Smooth muscle cell (in vitro differentiated cells): ENCODE data around the gene COBL. TPM values are rescaled to one million over a fixed set of nuclear protein-coding genes. Genes with fewer than 3 reads are reported as not detected.

Source experiments
- DNase-seq: peaks from one replicate; lab custom pipeline; 2025; ENCODE audit not compliant: unreplicated experiment; lab: John Stamatoyannopoulos, UW
- H2AFZ ChIP-seq: fragments of 200-600 bp; sonication (generic); 2 replicates; pipeline ENCODE4 v1.6.0; 2016; ENCODE audit warnings: antibody characterized with exemption, low read depth, mild to moderate bottlenecking
- H3F3A ChIP-seq: fragments of 200-600 bp; sonication (generic); 2 replicates; pipeline ENCODE4 v1.6.0; 2017; ENCODE audit warnings: antibody characterized with exemption, low read depth
- H3K27ac ChIP-seq: fragments of 200-600 bp; sonication (generic); 2 replicates; pipeline ENCODE4 v1.5.1; 2016; ENCODE audit warnings: low read depth, mild to moderate bottlenecking
- H3K27me3 ChIP-seq: fragments of 200-600 bp; sonication (generic); 2 replicates; pipeline ENCODE4 v1.6.1; 2016; ENCODE audit warnings: low read depth, mild to moderate bottlenecking
- H3K36me3 ChIP-seq: fragments of 200-600 bp; sonication (generic); 2 replicates; pipeline ENCODE4 v1.5.1; 2016; ENCODE audit warnings: low read depth
- H3K4me1 ChIP-seq: fragments of 200-600 bp; sonication (generic); 2 replicates; pipeline ENCODE4 v1.5.1; 2016; ENCODE audit warnings: low read depth
- H3K4me2 ChIP-seq: fragments of 200-600 bp; sonication (generic); 2 replicates; pipeline ENCODE4 v1.6.0; 2016; ENCODE audit warnings: mild to moderate bottlenecking
- H3K4me3 ChIP-seq: fragments of 200-600 bp; sonication (generic); 2 replicates; pipeline ENCODE4 v1.5.1; 2016; ENCODE audit warnings: mild to moderate bottlenecking
- H3K79me2 ChIP-seq: fragments of 200-600 bp; sonication (generic); 2 replicates; pipeline ENCODE4 v1.6.0; 2016; ENCODE audit warnings: low read depth, mild to moderate bottlenecking
- H3K9ac ChIP-seq: fragments of 200-600 bp; sonication (generic); 2 replicates; pipeline ENCODE4 v1.6.0; 2016; ENCODE audit warnings: low read depth
- H3K9me3 ChIP-seq: fragments of 200-600 bp; sonication (generic); replicated peaks from 2 replicates; pipeline ENCODE4 v1.5.1; 2016; ENCODE audit warnings: low read depth
- H4K20me1 ChIP-seq: fragments of 200-600 bp; sonication (generic); 2 replicates; pipeline ENCODE4 v1.6.0; 2016; ENCODE audit warnings: low read depth
- WGBS: methylation state at CpG from one replicate; pipeline ENCODE4 v1.1.7; 2016; ENCODE audit warnings: low lambda C conversion rate; 5-methylcytosine and 5-hydroxymethylcytosine counted together
- polyA plus RNA-seq: library from polyadenylated mRNA; unstranded; fragments of >200 nt; fragmentation: Nextera tagmentation; extraction: Ambion mirVana; gene quantifications from 2 replicates; pipeline ENCODE4 v1.2.1, GENCODE V29; 2016
- total RNA-seq: library from RNA; depleted of rRNA; stranded (reverse); fragments of >200 nt; gene quantifications from 2 replicates; pipeline ENCODE4 v1.2.3, GENCODE V29; 2014
- TF ChIP-seq, protein P1 (sequence below): fragments of 200-600 bp; sonication (generic); IDR thresholded peaks from 2 replicates; pipeline ENCODE4 v1.5.1; 2017; ENCODE audit warnings: borderline replicate concordance, mild to moderate bottlenecking, antibody characterized with exemption; ENCODE audit not compliant: insufficient read depth, poor library complexity, severe bottlenecking

Gene COBL
- total and polyA plus RNA-seq, 2 experiments from 2014 or later: 0.47 to 2.8 TPM

- H3K4me1 ChIP-seq: no peaks in the 10 kb centered on the region
- TF ChIP-seq, protein P1, sequence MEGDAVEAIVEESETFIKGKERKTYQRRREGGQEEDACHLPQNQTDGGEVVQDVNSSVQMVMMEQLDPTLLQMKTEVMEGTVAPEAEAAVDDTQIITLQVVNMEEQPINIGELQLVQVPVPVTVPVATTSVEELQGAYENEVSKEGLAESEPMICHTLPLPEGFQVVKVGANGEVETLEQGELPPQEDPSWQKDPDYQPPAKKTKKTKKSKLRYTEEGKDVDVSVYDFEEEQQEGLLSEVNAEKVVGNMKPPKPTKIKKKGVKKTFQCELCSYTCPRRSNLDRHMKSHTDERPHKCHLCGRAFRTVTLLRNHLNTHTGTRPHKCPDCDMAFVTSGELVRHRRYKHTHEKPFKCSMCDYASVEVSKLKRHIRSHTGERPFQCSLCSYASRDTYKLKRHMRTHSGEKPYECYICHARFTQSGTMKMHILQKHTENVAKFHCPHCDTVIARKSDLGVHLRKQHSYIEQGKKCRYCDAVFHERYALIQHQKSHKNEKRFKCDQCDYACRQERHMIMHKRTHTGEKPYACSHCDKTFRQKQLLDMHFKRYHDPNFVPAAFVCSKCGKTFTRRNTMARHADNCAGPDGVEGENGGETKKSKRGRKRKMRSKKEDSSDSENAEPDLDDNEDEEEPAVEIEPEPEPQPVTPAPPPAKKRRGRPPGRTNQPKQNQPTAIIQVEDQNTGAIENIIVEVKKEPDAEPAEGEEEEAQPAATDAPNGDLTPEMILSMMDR: no peak
- H3K4me3 ChIP-seq: no peak overlapping the region
Measured at GRCh38 chr7:51027935-51028830, 288.4 kb downstream of the COBL start.

DNA sequence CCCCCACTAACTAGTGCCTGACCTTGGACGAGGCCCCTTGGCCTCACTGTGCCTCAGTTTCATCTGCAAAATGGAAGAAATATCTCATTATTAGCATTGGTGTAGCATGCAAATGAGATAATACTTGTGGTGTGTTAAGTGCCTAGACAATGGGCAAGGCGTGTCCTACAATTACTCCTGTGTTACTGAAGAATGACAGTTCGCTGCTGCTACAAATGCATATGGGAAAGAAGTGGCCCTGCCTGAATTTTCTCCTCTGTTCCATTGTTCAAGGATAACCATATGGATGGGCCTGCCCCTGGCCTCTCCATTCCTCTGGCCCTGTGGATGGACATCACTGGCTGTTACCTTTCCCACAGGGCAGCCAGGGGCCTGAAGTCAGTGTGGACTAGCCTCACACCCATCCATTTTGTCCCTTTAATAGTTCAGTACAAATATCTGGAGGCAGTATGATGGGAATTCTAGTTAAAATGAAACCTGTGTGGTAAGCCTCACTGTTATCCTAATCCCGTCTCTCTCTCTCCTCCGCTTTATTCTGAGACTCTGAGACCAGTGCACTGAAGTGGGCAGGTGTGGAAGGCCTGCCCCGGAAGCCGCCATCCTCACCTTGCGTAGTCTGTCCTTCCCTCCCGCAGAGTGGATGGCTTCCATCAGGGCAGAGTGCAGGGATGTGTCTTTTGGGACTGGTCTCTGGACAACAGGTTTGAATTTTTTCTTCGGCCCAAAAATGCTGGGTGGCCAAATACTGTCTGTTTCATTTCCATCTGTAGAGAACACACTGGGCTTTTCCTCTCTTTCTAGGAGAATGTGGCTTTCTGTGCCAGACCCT is 289.3 kb downstream of the COBL start:
- H3K9me3 ChIP-seq: no peaks in the 10 kb centered on the region
- no peaks in the 10 kb centered on the region for H3K36me3 ChIP-seq
- H3K4me3 ChIP-seq: no peak overlapping the region
- TF ChIP-seq, protein P1: no peak
- WGBS: 98% methylated on average over 10 of the region's 10 CpGs
- H3K4me2 ChIP-seq: no peak overlapping the region
- no peak overlapping the region for H3K27ac ChIP-seq
- no peak overlapping the region for H3K9ac ChIP-seq
- no peak overlapping the region for H2AFZ ChIP-seq
- H3K27me3 ChIP-seq: no peaks in the 10 kb centered on the region
- H3F3A ChIP-seq: peaks cover 3% of the 10 kb centered on the region
- no peaks in the 10 kb centered on the region for H4K20me1 ChIP-seq
- no peaks in the 10 kb centered on the region for H3K79me2 ChIP-seq
- no peaks in the 10 kb centered on the region for H3K4me1 ChIP-seq
- no peak for DNase-seq

More at GRCh38 chr7:51027935-51028830, 288.4 kb downstream of the COBL start:
- no peak overlapping the region for H3K27ac ChIP-seq
- H2AFZ ChIP-seq: no peak overlapping the region
- no peaks in the 10 kb centered on the region for H4K20me1 ChIP-seq
- no peaks in the 10 kb centered on the region for H3K27me3 ChIP-seq
- no peaks in the 10 kb centered on the region for H3K36me3 ChIP-seq
- WGBS: 96% methylated on average over 19 of the region's 19 CpGs
- DNase-seq: no peak
- no peak overlapping the region for H3K9ac ChIP-seq
- H3K79me2 ChIP-seq: no peaks in the 10 kb centered on the region
- H3F3A ChIP-seq: no peaks in the 10 kb centered on the region
- H3K4me2 ChIP-seq: no peak overlapping the region
- H3K9me3 ChIP-seq: no peaks in the 10 kb centered on the region

- H3K4me3 ChIP-seq: no peak overlapping the region
- no peaks in the 10 kb centered on the region for H4K20me1 ChIP-seq
- peaks cover 3% of the 10 kb centered on the region for H3F3A ChIP-seq
- no peaks in the 10 kb centered on the region for H3K9me3 ChIP-seq
- TF ChIP-seq, protein P1: no peak
- no peak overlapping the region for H3K27ac ChIP-seq
- no peaks in the 10 kb centered on the region for H3K27me3 ChIP-seq
- DNase-seq: no peak
- no peaks in the 10 kb centered on the region for H3K79me2 ChIP-seq
- no peaks in the 10 kb centered on the region for H3K4me1 ChIP-seq
- 94% methylated on average over 12 of the region's 12 CpGs for WGBS
- H3K9ac ChIP-seq: no peak overlapping the region
- H3K4me2 ChIP-seq: no peak overlapping the region
- H2AFZ ChIP-seq: no peak overlapping the region
- no peaks in the 10 kb centered on the region for H3K36me3 ChIP-seq
Measured at GRCh38 chr7:51026341-51026740, 290.3 kb downstream of the COBL start.
